ENCODE data around the gene GSTM2.

The GSTM2 gene

GRCh38 chr1:109716121-109716520, 48.3 kb downstream of the GSTM2 start:
- no peak for DNase-seq (ENCODE audit: low read depth in 2 of 2)
- H3K4me3 ChIP-seq (replicated peaks in 1 of 2; ENCODE audit: low read depth in 2 of 2, low read length in 2 of 2): no peak overlapping the region
- no peak for TF ChIP-seq CTCF (IDR thresholded peaks at IDR 0.05; ENCODE audit: low read depth, low read length)

GRCh38 chr1:109716570-109717090, 48.8 kb downstream of the GSTM2 start:
- H3K4me3 ChIP-seq (replicated peaks in 1 of 2; ENCODE audit: low read depth in 2 of 2, low read length in 2 of 2): no peak overlapping the region
- no peak for TF ChIP-seq CTCF (IDR thresholded peaks at IDR 0.05; ENCODE audit: low read depth, low read length)

GRCh38 chr1:109717729-109718128, 49.9 kb downstream of the GSTM2 start:
- no peak for TF ChIP-seq CTCF (IDR thresholded peaks at IDR 0.05; ENCODE audit: low read depth, low read length)
- H3K4me3 ChIP-seq (replicated peaks in 1 of 2; ENCODE audit: low read depth in 2 of 2, low read length in 2 of 2): no peak overlapping the region

More at GRCh38 chr1:109716570-109717090, 48.8 kb downstream of the GSTM2 start:
- DNase-seq (ENCODE audit: low read depth in 2 of 2): peak in 1 of 2 donors; percentile 7

GRCh38 chr1:109718495-109718894, 50.6 kb downstream of the GSTM2 start:
- peak in 1 of 2 donors; percentile 27 for DNase-seq (ENCODE audit: low read depth in 2 of 2)

More at GRCh38 chr1:109717729-109718128, 49.9 kb downstream of the GSTM2 start:
- DNase-seq (ENCODE audit: low read depth in 2 of 2): no peak

GRCh38 chr1:109719337-109719837, 51.5 kb downstream of the GSTM2 start:
- DNase-seq (ENCODE audit: low read depth in 2 of 2): peak; percentile 51 to 79
- TF ChIP-seq CTCF (IDR thresholded peaks at IDR 0.05; ENCODE audit: low read depth, low read length): no peak
- H3K4me3 ChIP-seq (replicated peaks in 1 of 2; ENCODE audit: low read depth in 2 of 2, low read length in 2 of 2): no peak overlapping the region

More at GRCh38 chr1:109718495-109718894, 50.6 kb downstream of the GSTM2 start:
- H3K4me3 ChIP-seq (replicated peaks in 1 of 2; ENCODE audit: low read depth in 2 of 2, low read length in 2 of 2): no peak overlapping the region
- TF ChIP-seq CTCF (IDR thresholded peaks at IDR 0.05; ENCODE audit: low read depth, low read length): no peak

GRCh38 chr1:109721042-109721441, 53.2 kb downstream of the GSTM2 start:
- H3K4me3 ChIP-seq (replicated peaks in 1 of 2; ENCODE audit: low read depth in 2 of 2, low read length in 2 of 2): no peak overlapping the region
- TF ChIP-seq CTCF (IDR thresholded peaks at IDR 0.05; ENCODE audit: low read depth, low read length): no peak
- peak; percentile 42 to 48 for DNase-seq (ENCODE audit: low read depth in 2 of 2)

GRCh38 chr1:109721971-109722370, 54.1 kb downstream of the GSTM2 start:
- no peak overlapping the region for H3K4me3 ChIP-seq (replicated peaks in 1 of 2; ENCODE audit: low read depth in 2 of 2, low read length in 2 of 2)
- no peak for DNase-seq (ENCODE audit: low read depth in 2 of 2)
- no peak for TF ChIP-seq CTCF (IDR thresholded peaks at IDR 0.05; ENCODE audit: low read depth, low read length)
